Thoracic aorta (tissue), 2 donors: ENCODE measurements around the gene BTD. TPM values are rescaled to one million over a fixed set of nuclear protein-coding genes. Genes with fewer than 3 reads are reported as not detected.

Source experiments
- ATAC-seq: fragments of 150-250 bp; one replicate; pipeline ENCODE4 v1.8.0; 2017; ENCODE audit warnings: low read depth; ENCODE audit not compliant: insufficient number of reproducible peaks, low FRiP score
- DNase-seq: peaks from one replicate; pipeline ENCODE4 v3.0.0-alpha.2; 2020; ENCODE audit warnings: low spot score
- H3K27ac ChIP-seq, 2 donors: fragments of 200-600 bp; sonication (generic); 1 replicate in 1 of 2; 2 replicates in 1 of 2; pipeline ENCODE4 v1.5.1; 2016; ENCODE audit warnings: mild to moderate bottlenecking in 2 of 2, moderate library complexity in 2 of 2
- H3K27me3 ChIP-seq: fragments of 200-600 bp; sonication (generic); replicated peaks from 2 replicates; pipeline ENCODE4 v1.6.0; 2016; ENCODE audit warnings: mild to moderate bottlenecking; ENCODE audit not compliant: insufficient read depth
- H3K36me3 ChIP-seq: fragments of 200-600 bp; sonication (generic); one replicate; pipeline ENCODE4 v1.5.1; 2016
- H3K4me1 ChIP-seq, 2 donors: fragments of 200-600 bp; sonication (generic); 1 replicate in 1 of 2; 2 replicates in 1 of 2; pipeline versions ENCODE4 v1.5.1 to v1.6.0; 2016; ENCODE audit warnings: low read depth in 2 of 2, mild to moderate bottlenecking in 1 of 2; ENCODE audit not compliant: control insufficient read depth in 1 of 2
- H3K4me3 ChIP-seq: fragments of 200-600 bp; sonication (generic); 2 replicates; pipeline ENCODE4 v1.5.1; 2016; ENCODE audit warnings: mild to moderate bottlenecking
- H3K9me3 ChIP-seq: fragments of 200-600 bp; sonication (generic); 2 replicates; pipeline ENCODE4 v1.5.1; 2016
- CTCF ChIP-seq: fragments of 200-600 bp; sonication (generic); IDR thresholded peaks from one replicate; pipeline ENCODE4 v1.5.1; 2019; ENCODE audit warnings: antibody characterized with exemption
- total RNA-seq, 2 donors: library from RNA; depleted of rRNA; stranded (reverse); fragments of >200 nt; gene quantifications; one replicate each; pipeline versions ENCODE4 v1.1.0 to v1.2.3, GENCODE V29; 2016

BTD gene
- total RNA-seq, 2 donors from 2014 or later = 19.4 to 23.3 TPM

DNA sequence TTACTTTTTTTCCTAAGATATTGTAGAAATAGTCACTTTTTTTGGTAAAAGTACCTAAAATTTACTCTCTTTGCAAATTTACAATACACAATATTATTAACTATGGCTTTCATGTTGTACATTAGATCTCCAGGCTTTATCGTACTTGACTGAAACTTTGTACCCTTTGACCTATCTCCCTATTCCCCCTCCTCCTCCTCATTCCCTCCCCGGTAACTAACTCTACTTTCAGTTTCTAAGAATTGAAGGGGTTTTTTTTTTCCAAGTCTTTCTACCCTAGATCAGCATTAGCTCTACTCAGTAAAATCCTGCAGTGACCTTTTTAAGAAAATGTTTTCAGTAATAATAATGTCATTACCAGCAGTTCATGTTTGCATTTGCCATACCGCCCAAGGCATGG, 10.3 kb upstream of the BTD start:
- ATAC-seq (no peak), DNase-seq (no peak)
- Histone ChIP-seq H3K4me3 (no peak overlapping the region), H3K4me1 (no peaks in the 10 kb centered on the region), H3K9me3 (no peaks in the 10 kb centered on the region), H3K27ac (no peak overlapping the region), H3K27me3 (no peaks in the 10 kb centered on the region), H3K36me3 (peaks cover 16% of the 10 kb centered on the region)
- TF ChIP-seq CTCF = no peak

DNA sequence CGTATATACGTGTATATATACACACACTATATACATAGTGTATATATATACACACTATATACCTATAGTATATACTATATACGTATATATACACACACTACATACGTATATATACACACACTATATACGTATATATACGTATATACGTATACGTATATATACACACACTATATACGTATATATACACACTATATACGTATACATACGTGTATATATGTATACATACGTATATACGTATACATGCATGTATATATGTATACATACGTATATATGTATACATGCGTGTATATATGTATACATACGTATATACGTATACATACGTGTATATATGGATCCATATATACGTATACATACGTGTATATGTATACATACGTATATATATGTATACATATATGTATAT, 9.6 kb upstream of the BTD start:
- H3K27me3 ChIP-seq = no peaks in the 10 kb centered on the region
- H3K4me3 ChIP-seq = no peak overlapping the region
- ATAC-seq = no peak
- no peak overlapping the region for H3K27ac ChIP-seq
- H3K9me3 ChIP-seq = no peaks in the 10 kb centered on the region
- H3K36me3 ChIP-seq = peaks cover 16% of the 10 kb centered on the region
- DNase-seq = no peak
- TF ChIP-seq CTCF = no peak
- H3K4me1 ChIP-seq = no peaks in the 10 kb centered on the region

- Histone ChIP-seq H3K4me1 (no peaks in the 10 kb centered on the region), H3K27me3 (no peaks in the 10 kb centered on the region), H3K27ac (no peak overlapping the region), H3K4me3 (no peak overlapping the region), H3K36me3 (peaks cover 22% of the 10 kb centered on the region), H3K9me3 (no peaks in the 10 kb centered on the region)
- no peak for TF ChIP-seq CTCF
- DNase-seq = no peak
- ATAC-seq = no peak
Observed at GRCh38 chr3:15592968-15593367, 8.6 kb upstream of the BTD start.

GRCh38 chr3:15595955-15596354, 5.6 kb upstream of the BTD start:
- no peak for DNase-seq
- Histone ChIP-seq H3K4me1 (peaks cover 15 to 16% of the 10 kb centered on the region in 2 donors), H3K9me3 (no peaks in the 10 kb centered on the region), H3K27me3 (no peaks in the 10 kb centered on the region), H3K36me3 (peaks cover 7% of the 10 kb centered on the region), H3K4me3 (no peak overlapping the region), H3K27ac (no peak overlapping the region)
- TF ChIP-seq CTCF = no peak
- no peak for ATAC-seq

DNA sequence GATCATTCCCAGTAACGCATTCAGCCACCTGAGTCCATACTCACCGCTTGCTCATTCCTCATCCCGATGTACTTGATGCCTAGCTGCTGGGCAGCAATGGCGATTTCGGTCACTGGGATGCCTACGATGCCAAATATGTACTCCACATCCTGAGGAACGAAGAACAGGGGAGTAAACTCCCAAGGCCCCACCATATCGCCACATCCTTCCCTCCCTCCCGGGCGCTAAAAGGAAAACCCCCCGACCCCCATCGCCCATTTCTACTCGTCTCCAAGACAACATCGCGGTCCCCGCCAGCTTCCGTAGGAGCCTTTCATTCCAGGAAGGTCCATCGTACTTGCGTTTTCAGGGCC, 523 bp upstream of the BTD start:
- DNase-seq (no peak), ATAC-seq (peak; percentile 15)
- H3K4me3 ChIP-seq = peak overlapping the region; percentile 97
- H3K27ac ChIP-seq = peak overlapping the region; percentile 83
- no peaks in the 10 kb centered on the region for H3K9me3 ChIP-seq
- H3K36me3 ChIP-seq = peaks cover 7% of the 10 kb centered on the region
- H3K27me3 ChIP-seq = no peaks in the 10 kb centered on the region
- peaks cover 20 to 24% of the 10 kb centered on the region in 2 donors for H3K4me1 ChIP-seq
- no peak for TF ChIP-seq CTCF
